Activated CD4-positive, alpha-beta T cell treated with anti-CD3 and anti-CD28 coated beads for 48 hours (primary cell): ENCODE data around the gene DUSP22.
"Not testable (repeated sequence)": the region's sequence is repeated elsewhere in the genome, so short reads cannot be mapped to it uniquely, and the experiment has no call there.

ENCODE experiments used
- DNase-seq: peaks from one replicate; pipeline ENCODE4 v3.0.0-alpha.2; 2020

DUSP22 gene, protein sequence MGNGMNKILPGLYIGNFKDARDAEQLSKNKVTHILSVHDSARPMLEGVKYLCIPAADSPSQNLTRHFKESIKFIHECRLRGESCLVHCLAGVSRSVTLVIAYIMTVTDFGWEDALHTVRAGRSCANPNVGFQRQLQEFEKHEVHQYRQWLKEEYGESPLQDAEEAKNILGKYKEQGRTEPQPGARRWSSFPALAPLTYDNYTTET

DNA sequence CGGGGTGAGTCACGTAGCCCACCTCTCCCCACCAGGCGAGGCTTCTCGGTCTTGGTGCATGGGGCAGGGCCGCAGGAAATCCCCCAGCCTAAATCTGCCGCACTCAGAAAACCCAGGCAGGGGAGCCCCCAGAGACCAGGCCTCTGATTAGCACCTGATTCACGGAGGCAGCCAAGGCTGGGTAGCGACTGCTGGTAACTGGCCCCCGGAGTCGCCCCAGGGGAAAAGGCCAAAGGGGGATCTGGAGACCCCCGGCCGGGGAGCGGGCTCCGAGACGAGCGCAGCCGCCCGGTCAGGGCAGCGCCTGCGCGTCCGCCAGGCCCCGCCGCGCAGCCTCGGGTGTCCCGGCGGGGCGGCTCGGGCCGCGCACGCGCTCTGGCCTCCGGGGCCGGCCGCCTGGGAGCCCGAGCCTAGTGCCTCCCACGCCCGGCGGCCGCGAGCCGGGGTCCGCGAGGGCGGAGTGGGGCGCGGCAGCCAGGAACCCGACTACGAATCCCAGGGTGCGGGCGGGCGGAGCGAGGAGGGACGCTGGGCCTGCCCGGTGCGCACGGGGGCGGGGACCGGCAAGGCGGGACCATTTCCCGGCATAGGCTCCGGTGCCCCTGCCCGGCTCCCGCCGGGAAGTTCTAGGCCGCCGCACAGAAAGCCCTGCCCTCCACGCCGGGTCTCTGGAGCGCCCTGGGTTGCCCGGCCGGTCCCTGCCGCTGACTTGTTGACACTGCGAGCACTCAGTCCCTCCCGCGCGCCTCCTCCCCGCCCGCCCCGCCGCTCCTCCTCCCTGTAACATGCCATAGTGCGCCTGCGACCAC, at the start of gene DUSP22:
Gene DUSP22, plus strand, starts transcription at position 791 of the 809 bp plus-strand sequence. CDS start 53 bp downstream, outside the sequence.
- DNase-seq: peak; percentile 86

DNA sequence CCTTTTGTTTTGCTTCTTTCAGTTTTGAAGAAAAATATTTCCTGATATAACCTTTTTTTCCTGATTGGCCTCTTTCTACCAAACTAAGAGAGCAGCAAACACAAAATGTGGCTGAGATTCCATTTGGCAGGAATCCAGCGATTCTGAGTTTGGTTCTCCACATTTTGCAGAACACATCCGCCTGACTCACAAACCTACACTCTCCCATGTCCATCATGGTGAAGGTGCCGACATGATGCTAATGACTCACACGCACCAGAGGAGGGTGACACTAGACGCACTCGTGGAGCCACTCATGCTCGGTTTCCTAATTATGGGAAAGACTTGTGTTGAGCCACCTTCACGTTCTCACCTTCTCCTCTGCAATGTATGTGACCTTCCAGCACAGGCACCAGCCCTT, 45.9 kb upstream of the DUSP22 start:
- no peak for DNase-seq

DNA sequence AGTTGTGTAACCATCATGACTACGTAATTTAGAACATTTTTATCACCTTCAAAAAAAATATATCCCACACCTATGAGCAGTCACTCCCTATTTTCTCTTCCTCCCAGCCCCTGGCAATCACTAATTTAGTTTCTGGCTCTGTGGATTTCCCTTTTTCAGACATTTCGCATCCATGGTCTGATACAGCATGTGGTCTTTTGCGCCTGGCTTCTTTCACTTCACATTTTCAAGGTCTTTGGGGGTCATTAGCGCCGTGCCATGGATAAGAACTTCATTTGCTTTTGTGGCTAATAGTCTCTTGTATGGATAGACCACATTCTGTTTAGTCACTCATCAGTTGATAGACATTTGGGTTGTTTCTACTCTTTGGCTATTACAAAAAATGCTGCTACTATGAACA, 44.9 kb upstream of the DUSP22 start:
- DNase-seq: no peak

DNA sequence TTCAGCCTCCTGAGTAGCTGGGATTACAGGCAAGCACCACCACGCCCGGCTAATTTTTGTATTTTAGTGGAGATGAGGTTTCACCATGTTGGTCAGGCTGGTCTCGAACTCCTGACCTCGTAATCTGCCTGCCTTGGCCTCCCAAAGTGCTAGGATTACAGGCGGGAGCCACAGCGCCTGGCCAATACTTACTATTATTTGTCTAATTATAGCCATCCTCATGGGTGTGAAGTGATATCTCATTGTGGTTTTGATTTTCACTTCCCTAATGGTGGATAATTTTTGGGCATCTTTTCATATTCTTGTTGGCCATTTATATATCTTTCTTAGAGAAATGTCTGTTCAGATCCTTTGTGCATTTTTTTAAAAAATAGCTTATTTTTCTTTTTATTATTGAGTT, 44.2 kb upstream of the DUSP22 start:
- not testable (repeated sequence) for DNase-seq

DNA sequence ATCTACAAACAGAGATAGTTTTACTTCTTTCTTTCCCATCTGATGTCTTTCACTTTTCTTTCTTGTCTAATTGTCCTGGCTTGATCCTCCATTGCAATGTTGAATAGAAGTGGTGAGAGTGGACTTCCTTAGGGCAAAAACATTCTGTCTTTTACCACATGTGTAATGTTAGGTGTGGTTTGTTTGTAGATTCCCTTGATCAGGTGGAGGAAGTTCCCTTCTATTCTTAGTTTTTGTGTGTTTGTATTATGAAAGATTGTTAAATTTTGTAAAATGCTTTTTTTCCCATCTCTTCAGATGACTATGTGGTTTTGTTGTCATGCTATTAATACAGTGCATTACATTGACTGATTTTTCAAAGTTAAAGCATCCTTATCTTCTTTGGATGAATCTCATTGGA, 41.6 kb upstream of the DUSP22 start:
- DNase-seq: no peak

DNA sequence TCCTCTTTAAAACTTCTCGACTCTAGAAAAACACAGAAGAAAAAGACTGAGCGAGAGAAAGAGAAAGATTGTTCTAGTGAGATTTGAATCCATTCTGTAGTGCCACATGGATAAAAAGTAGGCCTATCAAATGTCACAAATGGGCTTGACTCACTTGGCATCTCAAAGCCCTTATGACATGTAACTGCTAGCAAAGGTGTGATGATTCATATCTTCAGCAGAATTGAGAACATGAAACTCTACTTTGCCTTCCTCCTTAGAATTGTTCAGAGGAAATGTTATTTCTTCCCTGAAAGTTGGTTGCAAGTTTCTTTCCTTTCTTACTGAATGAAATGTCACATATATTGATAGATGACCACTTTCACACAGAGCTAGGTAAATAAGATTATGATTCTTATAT, 40.4 kb upstream of the DUSP22 start:
- no peak for DNase-seq

DNA sequence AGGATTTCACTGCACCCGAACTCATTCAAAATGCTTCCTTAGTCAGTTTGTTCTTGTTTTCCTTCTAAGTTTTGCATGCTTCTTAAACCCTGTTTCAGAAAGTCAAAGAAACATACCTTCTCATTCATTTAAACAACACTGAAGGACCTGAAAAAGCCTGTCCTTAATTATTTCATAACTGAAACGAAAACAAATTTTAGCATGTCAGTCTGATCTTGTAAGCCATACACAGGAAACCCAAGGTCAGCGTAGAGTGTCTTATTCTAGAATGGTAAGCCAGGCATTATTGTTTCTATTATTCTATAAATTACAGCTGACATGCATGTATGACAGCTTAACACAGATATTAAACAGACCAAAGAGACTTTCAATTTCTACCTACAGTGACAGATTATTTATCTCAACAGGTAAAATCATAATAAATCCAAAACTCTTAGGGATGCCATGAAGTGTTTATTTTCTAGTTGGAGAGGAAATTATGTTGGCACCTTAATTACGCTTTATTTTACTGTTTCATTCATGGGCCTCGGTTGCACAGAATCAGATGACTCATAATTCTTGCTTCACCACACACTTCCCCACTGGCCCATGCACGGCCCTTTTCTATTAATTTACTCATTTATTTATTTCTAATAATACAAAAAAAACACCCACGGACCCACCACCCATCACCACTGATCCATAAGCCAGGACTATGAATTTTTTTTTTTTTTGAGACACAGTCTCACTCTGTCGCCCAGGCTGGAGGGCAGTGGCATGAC, 39.3 kb upstream of the DUSP22 start:
- DNase-seq: no peak

DNA sequence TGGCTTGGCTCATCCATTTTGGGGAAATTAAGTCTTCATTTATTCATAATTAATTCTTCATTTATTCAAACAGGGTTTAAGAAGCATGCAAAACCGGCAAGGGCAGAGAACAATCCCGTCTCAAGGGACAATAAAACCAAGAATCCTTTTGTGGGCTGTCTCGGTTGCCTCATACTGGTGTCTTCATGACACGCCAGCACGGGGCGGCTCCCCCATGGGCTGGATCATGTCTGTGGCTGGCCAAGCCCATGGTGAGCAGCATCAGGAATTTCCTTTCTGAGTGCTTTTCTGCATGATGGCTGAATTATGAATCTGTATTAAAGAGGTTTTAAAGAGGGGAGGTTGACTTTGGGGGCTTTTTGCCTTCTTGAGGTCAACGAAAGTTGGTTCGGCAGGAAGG, 38.3 kb upstream of the DUSP22 start:
- DNase-seq: no peak

DNA sequence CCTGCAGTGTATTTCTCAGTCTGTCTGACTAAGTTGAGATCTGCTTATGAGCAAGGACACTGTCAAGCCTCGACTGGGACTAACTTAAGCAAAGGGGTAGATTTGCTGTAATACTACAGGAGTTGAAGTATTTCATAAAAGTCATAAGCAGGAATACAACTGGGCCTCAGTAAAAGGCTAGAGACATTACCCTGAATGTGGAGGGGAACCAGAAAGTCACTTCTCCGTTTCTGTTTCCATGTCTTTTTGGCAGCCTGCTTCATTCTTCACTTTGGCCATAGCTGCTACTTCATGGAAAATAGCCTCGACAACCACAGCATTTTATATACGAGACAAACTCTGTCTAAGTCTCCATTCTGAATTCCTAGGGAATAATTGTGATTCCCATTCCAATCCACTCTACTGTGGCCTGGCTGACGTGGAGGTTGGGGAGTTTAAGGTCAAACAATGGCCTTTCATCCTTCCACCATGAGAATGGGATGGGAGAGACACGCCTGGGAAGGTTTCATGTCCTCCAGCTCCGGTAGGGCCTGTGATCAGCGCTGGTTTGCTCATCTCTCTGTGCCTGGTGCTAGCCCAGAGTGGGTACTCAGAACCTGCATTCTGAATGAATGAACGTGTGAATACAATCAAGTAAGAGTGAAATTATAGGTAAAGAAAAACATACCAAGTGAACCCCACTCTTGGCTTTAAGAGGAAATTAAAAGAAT, 37.1 kb upstream of the DUSP22 start:
- DNase-seq: no peak

DNA sequence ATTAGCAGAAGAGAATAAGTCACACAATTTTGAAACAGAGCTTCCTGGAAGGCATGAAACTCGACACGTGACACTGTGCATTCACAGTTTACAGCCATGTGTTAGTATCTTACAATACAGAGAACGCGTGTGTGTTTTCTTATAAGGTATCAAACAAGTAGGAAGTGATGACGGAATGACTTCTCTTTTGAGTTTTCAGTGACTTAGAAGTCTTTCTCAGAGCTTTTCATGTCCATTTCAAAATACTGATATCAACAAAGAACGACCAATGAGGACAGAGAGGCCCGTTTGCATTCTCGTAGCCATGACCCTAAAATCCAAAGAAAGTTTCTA, 36.6 kb upstream of the DUSP22 start:
- DNase-seq: no peak

DNA sequence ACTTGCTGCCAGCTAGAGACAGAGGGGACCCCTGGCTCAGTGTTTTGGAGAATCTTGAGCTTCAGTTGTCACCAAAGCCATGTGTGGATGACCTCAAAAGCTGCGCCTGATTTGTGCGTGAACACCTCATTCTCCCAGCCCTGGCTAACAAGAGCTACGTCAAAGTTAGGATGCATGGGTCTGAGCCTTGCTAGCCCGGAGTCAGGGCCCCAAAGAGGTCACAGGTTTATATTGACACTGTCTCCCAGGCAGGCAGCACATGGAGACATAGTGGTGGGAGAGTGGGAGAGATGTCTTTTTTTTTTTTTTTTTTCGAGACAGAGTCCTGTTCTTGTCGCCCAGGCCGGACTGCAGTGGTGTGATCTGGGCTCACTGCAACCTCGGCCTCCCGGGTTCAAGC, 36.1 kb upstream of the DUSP22 start:
- DNase-seq: no peak

DNA sequence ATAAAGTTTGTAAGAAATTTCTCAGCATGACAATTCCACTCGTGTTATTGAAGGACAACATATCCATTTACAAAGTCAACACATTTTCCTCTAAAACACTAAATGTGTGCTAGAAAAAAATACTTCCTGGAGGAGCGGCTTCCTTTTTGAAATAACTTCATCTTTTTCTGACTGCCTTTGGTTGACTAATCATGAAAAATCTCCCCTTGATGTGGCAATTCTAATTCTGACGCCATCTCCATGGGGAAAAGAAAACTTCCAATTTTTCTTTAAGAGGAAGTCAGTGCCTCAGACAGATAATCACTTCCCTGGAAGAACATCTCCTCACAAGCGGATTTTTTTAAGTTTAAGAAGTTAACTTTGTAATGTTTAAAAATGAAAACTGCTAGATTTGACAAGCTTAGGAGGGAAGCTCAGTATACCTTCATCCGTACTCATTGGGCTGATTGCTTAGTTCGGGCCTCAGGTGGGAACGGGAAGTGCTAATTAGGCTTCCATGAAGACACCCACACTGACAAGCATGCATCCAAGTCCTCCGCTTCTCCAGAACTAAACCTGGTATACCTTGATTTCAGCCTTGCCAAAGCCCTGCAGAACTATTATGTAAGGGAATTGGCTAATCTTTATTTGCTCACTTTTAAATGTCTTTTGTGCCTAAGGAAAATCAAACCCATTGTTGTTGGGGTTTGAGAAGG, 35.1 kb upstream of the DUSP22 start:
- DNase-seq: no peak

DNA sequence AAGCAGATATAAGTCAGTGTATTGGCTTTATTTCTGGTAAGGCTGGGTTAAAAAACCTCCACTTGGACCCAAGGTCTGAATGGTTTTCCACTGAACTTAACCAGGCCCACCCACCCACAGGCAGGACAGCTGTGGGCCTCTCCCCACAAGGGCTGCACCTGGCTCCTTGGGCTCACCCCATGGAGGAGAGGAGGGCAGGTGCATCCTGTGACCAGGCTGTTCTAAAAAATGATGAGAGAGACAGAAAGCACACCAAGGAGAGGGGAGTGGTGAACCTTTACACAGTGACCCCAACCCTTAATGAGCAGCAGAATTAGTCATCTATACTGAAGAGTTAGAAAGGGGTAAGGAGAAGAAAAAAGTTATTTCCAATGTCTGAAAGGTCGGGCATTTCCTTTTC, 34.5 kb upstream of the DUSP22 start:
- no peak for DNase-seq

DNA sequence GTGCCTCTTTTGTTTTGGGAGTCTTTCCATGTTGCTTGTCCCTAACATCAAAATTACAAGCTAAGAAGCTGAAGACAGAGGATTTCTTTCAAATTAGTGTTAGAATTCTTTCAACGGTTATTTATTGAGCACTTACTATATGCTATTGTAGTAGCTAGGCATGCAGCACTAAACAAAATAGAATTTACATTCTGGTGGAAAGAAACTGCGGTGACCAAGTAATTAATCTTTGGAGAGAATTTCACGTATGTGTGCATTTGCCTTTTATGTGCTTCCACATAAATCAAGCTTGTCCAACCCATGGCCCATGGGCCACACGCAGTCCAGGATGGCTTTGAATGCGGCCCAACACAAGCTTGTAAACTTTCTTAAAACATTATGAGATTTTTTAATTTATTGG, 33.0 kb upstream of the DUSP22 start:
- no peak for DNase-seq

DNA sequence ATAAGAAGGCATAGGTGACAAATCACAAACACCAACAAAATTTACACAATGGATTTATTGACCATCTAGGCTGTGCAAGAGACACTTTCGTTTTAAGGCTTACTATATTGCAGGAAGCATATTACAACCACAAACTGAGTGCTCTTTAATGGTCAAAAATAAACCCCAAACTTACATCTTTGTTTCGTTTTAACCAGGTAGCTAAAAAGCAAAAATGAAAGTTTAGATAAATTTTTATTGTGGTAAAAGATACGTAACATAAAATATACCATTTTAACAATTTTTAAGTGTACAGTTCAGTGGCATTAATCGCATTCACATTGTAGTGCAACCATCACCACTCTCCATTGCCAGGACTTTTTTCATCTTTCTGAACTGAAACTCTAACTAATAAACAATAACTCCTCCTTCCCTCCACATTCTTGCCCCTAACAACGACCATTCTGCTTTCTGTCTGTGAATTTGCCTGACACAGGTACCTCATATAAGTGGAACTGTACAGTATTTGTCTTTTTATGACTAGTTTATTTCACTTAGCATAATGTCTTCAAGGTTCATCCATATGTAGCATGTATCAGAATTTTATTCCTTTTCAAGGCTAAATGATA, 32.3 kb upstream of the DUSP22 start:
- no peak for DNase-seq

DNA sequence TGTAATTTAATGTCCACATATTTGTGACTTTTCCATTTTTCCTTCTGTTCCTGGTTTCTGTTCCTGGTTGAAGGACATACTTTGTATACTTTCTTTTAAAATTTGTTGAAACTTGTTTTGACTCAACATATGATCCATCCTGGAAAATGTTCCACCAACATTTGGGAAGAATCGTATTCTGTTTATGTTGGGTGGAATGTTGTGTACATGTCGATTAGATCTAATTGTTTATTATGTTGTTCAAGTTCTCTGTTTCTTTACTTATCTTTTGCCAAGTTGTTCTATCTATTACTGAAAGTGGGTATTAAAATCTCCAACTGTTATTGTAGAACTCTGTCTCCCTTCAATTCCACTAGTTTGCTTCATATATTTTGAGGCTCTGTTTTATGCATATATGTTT, 27.7 kb upstream of the DUSP22 start:
- DNase-seq: no peak

DNA sequence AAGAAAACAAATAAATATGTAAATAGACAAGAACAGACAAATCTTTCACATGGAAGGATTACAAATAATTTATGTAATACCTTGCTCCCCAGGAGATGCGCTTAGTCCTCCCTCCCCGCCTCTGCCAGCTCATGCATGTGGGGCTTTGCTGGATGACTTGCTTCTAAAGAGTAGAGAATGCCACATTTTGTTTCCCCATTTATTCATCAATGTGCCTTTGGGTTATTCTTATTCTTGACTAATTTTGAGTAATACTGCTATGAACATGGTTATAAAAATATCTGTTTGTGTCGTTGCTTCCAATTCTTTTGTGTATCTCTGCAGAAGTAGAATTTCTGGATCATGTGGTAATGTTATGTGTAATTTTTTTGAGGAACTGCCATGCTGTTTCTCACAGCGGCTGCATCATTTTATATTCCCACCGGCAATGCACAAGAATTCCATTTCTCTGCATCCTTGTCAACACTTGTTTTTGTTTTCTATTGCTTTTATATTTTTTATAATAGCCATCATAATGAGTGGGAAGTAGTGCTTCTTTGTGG, 23.8 kb upstream of the DUSP22 start:
- DNase-seq: no peak

DNA sequence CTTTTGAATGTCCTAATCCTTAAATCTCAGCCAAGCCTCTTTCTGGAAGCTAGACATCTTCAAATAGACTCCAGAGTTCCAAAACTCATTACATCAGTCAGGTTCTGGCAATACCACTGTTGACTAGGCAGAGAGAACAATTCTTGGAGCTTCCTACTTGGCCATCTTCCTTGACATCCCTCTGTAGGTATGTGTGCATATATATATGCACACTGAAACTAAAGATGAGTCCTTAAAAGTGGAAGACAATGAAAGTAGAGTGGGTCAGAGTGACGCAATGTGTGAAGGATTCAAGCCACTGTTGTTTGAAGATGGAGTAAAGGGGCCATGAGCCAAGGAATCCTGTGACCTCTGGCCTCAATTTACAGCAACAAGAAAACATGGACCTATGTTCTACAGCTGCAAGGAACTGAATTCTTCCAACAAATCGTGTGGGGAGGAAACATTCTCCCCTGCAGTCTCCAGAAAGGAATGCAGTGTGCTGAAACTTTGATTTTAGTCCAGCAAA, 18.7 kb upstream of the DUSP22 start:
- no peak for DNase-seq

DNA sequence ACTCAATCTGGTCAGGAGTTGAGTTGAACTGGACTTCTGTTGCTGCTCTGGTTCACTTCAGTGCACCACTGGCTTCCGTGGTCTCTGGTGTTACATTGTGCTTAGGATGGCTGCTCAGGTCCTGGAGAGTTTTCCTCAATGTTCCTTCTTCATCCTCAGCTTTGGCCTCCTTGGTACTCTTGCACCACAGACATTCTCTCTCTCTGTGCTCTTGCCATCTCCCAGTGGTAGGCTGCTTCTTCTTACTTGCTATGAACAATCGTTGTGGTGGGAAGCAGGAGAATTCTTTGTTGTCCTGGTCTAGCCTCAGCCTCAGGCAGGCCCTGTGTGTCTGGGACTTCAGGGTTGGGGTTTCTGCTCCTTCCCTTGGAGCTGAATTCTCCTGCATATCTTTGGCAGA, 14.5 kb upstream of the DUSP22 start:
- DNase-seq: no peak

DNA sequence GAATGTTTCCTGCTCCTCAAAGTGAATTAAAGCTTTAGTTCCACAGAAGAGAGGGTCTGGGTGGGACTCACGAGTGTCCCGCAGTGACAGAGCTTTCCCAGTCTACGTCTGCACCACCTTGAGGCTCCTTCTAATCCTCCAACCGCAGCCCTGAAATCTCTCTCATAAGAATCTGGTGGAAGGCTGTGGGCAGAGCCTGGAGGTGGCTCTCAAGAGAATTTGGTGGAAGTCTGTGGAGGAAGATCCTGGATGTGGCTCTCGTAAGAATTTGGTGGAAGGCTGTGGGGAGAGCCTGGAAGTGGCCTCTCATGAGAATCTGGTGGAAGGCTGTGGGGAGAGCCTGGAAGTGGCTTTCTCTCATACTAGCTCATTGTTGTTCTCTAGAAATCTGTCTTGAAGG, 13.8 kb upstream of the DUSP22 start:
- no peak for DNase-seq

DNA sequence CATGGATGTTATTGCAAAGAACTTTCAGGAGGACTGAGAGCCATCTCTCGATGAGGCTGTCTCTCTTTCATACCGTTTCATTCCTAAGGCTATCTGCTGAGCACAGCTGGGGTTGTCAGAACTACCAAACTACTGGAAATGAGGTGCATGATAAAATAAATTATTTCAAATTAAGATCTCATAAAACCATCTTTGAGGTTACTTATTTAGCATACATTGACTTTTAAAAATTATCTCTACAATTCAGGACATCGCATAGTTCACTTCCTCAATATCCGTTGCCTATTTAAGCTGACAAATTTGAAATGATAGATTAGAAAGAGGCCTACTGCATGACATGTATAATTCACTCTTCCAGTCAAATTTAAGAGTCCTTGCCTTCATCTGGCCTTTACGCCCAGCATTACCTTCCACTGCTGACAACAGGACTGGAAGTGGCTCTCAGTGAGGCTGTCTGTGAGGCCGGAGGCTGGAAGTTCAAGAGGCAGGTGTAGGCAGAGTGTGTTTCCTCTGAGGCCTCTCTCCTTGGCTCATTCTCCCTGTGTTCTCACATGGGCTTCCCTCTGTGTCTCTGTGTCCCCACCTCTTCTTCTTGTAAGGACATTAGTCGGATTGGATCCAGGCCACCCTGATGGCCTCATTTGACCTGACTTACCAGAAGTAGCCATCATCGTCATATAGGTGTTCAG, 12.8 kb upstream of the DUSP22 start:
- DNase-seq: no peak
